Ovary (tissue), 9 donors: ENCODE measurements around the gene EEF2. TPM values are rescaled to one million over a fixed set of nuclear protein-coding genes. Genes with fewer than 3 reads are reported as not detected.
"Not testable (repeated sequence)": the region's sequence is repeated elsewhere in the genome, so short reads cannot be mapped to it uniquely, and the experiment has no call there.

Source experiments
- DNase-seq, 5 donors: peaks; one replicate each; pipeline ENCODE4 v3.0.0-alpha.2; 2019 to 2020
- H3K27ac ChIP-seq, 2 donors: fragments of 200-600 bp; one replicate each; pipeline versions ENCODE4 v1.5.1 to v1.8.0; 2019 to 2022
- H3K27me3 ChIP-seq: fragments of 200-600 bp; one replicate; pipeline ENCODE4 v1.8.0; 2022
- H3K36me3 ChIP-seq: fragments of 200-600 bp; sonication (generic); one replicate; pipeline ENCODE4 v1.5.1; 2019
- H3K4me1 ChIP-seq: one replicate; pipeline ENCODE4 v1.8.1; 2013; ENCODE audit warnings: mild to moderate bottlenecking, moderate library complexity; ENCODE audit not compliant: insufficient read depth
- H3K4me3 ChIP-seq: fragments of 200-600 bp; sonication (generic); one replicate; pipeline ENCODE4 v1.5.1; 2017
- H3K9me3 ChIP-seq, 2 donors: fragments of 200-600 bp in 1 of 2; sonication (generic) in 1 of 2; one replicate each; pipeline versions ENCODE4 v1.5.1 to v1.8.1; 2013 to 2019; ENCODE audit warnings: mild to moderate bottlenecking in 1 of 2, moderate library complexity in 1 of 2
- EP300 ChIP-seq: sonication (generic); formaldehyde crosslinking; IDR thresholded peaks from one replicate; pipeline ENCODE4 v1.6.1; 2017; ENCODE audit warnings: antibody characterized with exemption
- POLR2A ChIP-seq: fragments of 450-650 bp; IDR thresholded peaks from one replicate; pipeline ENCODE4 v1.6.1; 2017; ENCODE audit warnings: antibody characterized with exemption, mild to moderate bottlenecking, moderate library complexity
- WGBS, 3 donors: extraction: QIAGEN DNeasy Blood & Tissue Kit in 1 of 3; methylation state at CpG; one replicate each; pipeline versions ENCODE4 v1.1.5 to v1.1.7; 2013 to 2017; 5-methylcytosine and 5-hydroxymethylcytosine counted together
- intact Hi-C, 4 donors: fragments of 100-400 bp; cut with DNase I; formaldehyde crosslinking; loops; one replicate each; pipeline versions ENCODE4 v1.11.0 to v1.15.1; 2022 to 2023
- polyA plus RNA-seq, 2 donors: library from polyadenylated mRNA; stranded (reverse); fragments of 200-250 nt in 1 of 2; fragments of 350-450 nt in 1 of 2; fragmentation: Illumina TruSeq in 1 of 2; extraction: RNeasy Lipid Tissue Mini Kit (QIAGEN cat#74804) in 1 of 2; gene quantifications; one replicate each; pipeline ENCODE4 v1.2.3, GENCODE V29; 2013 to 2014
- total RNA-seq, 7 donors: library from RNA; depleted of rRNA in 2 of 7; stranded (reverse); fragments of >200 nt in 2 of 7; fragmentation: NEBNext Ultra II Directional in 3 of 7; extraction: Animal tissue kit (Norgen Biotek cat#: 25700) in 3 of 7; gene quantifications; one replicate each; pipeline versions ENCODE4 v1.1.0 to v1.2.4, GENCODE V29; 2016 to 2023
- TF ChIP-seq, protein P1 (sequence below), 3 donors: fragments of 450-650 bp in 2 of 3; fragments of 200-600 bp in 1 of 3; IDR thresholded peaks; one replicate each; pipeline versions ENCODE4 v1.5.1 to v1.8.0; 2016 to 2022; ENCODE audit warnings: antibody characterized with exemption in 3 of 3, mild to moderate bottlenecking in 1 of 3
- donor health status: DM: no; HTN: no; CAD: no; lungs with moderate emphysema.
- donor health status: DM: no; HTN: no; CAD: no.
- donor health status: Bipolar disorder and iron deficiency.
- donor health status: DM: yes; HTN: yes; CAD: no.
- donor health status: DM: no; HTN: no; CAD: no.
- donor health status: DM: yes; HTN: yes; CAD: no.

EEF2 gene
- total and polyA plus RNA-seq, 9 donors: 1,491 to 4,634 (median 3,960) TPM

DNA sequence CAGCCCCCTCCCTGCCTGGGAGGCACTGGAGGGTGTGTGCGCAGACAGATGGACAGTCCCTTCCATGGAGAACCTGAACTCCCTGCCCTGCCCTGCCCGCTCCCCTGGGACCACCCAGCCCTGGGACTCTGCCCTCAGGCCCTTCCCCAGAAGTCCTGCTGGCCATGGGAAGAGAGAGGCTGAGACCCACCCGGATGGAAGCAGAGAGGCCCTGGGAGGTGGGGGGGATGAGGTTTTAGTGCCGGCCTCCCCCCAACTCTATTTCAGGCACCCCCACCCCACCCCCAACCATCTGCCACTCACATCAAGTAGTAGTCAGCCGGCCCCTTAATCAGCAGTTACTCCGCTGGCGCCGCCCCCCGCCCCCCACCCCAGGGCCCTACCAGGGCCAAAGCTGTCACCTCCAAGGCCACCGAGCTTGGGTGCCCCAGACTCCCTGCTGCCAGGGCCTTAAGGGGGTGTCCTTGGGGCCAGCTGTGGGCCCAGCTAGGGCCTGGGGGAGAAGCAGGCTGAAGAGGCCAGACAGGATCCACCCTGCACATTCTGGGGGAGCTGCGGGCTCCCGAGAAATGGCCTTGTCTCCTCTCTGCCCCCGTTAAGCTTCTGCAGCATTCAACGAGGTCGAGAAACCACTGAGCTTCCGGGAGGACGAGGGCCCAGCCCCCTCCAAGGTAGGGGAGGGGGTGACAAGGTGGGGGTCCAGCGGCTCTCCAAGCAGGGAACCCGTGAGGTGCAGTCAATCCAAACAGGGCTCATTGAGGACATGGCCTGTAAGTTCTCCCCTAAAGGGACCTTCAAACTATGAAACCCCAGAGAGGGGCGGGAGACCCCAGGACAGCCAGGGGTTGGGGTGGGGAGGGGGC, 35.0 kb downstream of the EEF2 start:
- TF ChIP-seq, protein P1, sequence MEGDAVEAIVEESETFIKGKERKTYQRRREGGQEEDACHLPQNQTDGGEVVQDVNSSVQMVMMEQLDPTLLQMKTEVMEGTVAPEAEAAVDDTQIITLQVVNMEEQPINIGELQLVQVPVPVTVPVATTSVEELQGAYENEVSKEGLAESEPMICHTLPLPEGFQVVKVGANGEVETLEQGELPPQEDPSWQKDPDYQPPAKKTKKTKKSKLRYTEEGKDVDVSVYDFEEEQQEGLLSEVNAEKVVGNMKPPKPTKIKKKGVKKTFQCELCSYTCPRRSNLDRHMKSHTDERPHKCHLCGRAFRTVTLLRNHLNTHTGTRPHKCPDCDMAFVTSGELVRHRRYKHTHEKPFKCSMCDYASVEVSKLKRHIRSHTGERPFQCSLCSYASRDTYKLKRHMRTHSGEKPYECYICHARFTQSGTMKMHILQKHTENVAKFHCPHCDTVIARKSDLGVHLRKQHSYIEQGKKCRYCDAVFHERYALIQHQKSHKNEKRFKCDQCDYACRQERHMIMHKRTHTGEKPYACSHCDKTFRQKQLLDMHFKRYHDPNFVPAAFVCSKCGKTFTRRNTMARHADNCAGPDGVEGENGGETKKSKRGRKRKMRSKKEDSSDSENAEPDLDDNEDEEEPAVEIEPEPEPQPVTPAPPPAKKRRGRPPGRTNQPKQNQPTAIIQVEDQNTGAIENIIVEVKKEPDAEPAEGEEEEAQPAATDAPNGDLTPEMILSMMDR (IDR thresholded peaks at IDR 0.05): no peak
- TF ChIP-seq EP300: no peak
- Histone ChIP-seq H3K27ac (no peak overlapping the region), H3K36me3 (no peaks in the 10 kb centered on the region), H3K9me3 (no peaks in the 10 kb centered on the region), H3K4me3 (no peak overlapping the region), H3K27me3 (no peaks in the 10 kb centered on the region), H3K4me1 (peaks cover 10% of the 10 kb centered on the region)
- 44 to 48% (median 47%) methylated on average over 19 to 20 of the region's 20 CpGs for WGBS, 3 donors
- no peak for DNase-seq
- intact Hi-C loops: no loop called here

DNA sequence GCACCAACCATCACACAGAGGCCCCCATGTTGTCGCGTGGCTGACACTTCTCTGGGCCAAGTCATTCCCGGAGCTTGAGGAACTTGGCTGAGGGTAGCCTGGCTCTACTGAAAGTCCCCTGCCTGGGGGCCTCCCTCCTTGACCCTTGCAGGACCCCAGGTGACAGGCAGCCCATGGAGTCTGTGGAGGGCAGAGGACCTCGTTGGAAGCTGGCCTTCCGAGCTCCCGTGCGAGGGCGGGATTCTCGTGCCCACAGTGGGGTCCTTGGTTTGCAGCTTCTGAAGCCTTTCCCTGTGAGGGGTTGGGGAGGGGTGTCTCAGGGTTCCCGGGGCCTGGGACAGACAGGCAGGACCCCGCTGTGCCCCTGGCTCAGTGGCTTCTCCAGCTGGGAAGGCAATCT, 36.0 kb downstream of the EEF2 start:
- intact Hi-C loops: no loop called here
- Histone ChIP-seq H3K27me3 (no peaks in the 10 kb centered on the region), H3K4me3 (no peak overlapping the region), H3K9me3 (no peaks in the 10 kb centered on the region), H3K36me3 (no peaks in the 10 kb centered on the region), H3K27ac (no peak overlapping the region), H3K4me1 (peaks cover 10% of the 10 kb centered on the region)
- TF ChIP-seq EP300 (no peak), POLR2A (no peak)
- TF ChIP-seq, protein P1 (IDR thresholded peaks at IDR 0.05): no peak
- DNase-seq: no peak
- WGBS, 3 donors: 70 to 77% (median 75%) methylated on average over 11 of the region's 11 CpGs

DNA sequence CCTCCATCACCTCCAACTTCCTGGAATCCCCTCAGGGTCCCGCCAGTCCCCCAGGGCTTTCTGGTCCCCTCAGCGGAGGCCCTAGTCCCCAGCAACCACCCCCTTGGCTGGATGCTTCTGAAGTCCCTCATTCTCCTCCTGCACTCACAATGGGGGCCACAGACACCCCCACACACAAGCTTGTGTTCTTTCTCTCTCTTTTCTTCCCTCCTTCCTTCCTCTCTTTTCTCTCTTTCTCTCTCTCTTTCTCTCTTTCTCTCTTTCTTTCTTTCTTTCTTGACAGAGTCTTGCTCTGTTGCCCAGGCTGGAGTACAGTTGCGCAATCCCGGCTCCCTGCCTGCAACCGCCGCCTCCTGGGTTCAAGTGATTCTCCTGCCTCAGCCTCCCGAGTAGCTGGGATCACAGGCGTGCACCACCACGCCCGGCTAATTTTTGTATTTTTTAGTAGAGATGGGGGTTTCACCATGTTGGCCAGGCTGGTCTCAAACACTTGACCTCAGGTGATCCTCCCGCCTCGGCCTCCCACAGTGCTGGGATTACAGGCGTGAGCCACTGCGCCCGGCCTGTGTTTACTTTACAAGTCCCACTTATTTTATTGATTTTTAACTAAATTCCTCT, 37.8 kb downstream of the EEF2 start:
- H3K27ac ChIP-seq, H3K9me3 ChIP-seq, H3K36me3 ChIP-seq, H3K4me3 ChIP-seq, intact Hi-C loops, DNase-seq, H3K27me3 ChIP-seq, H3K4me1 ChIP-seq: not testable (repeated sequence)
- WGBS, 3 donors: 89 to 92% (median 89%) methylated on average over 15 of the region's 15 CpGs

DNA sequence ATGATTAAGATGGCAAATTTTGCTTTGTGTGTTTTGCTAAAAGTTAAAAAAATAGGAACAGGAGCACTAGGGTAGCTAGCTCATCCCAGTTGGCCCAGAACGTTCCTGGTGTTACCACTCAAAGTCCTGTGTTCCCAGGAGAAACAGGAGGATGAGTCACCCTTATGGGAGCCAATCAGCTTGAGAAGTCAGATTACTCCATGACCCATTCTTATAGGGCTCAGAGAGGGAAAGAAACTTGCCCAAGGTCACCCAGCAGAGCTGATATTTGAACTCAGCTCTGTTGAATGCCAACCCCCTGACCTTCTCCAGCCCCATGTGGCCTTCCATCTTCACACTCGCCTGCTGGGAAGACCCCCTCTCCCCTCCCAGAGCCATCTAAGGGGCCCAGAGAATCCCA, 39.4 kb downstream of the EEF2 start:
- H3K27me3 ChIP-seq: no peaks in the 10 kb centered on the region
- intact Hi-C loops: no loop called here
- no peaks in the 10 kb centered on the region for H3K36me3 ChIP-seq
- no peak for TF ChIP-seq EP300
- TF ChIP-seq, protein P1 (IDR thresholded peaks at IDR 0.05): no peak
- TF ChIP-seq POLR2A: no peak
- no peak overlapping the region for H3K27ac ChIP-seq
- no peaks in the 10 kb centered on the region for H3K9me3 ChIP-seq
- WGBS, 3 donors: 21 to 44% (median 29%) methylated on average over 2 of the region's 2 CpGs
- peaks cover 2% of the 10 kb centered on the region for H3K4me1 ChIP-seq
- DNase-seq: no peak
- no peak overlapping the region for H3K4me3 ChIP-seq
